Endodermal cell (in vitro differentiated cells): ENCODE measurements around the gene PAX7. TPM values are rescaled to one million over a fixed set of nuclear protein-coding genes. Genes with fewer than 3 reads are reported as not detected.

ENCODE experiments used
- DNase-seq: peaks from one replicate; pipeline ENCODE4 v3.0.0-alpha.2; 2017
- H3K27ac ChIP-seq: 2 replicates; pipeline ENCODE4 v1.5.1; 2013; ENCODE audit warnings: mild to moderate bottlenecking, low read depth, low read length, moderate library complexity
- H3K27me3 ChIP-seq: 2 replicates; pipeline ENCODE4 v1.6.1; 2013; ENCODE audit warnings: mild to moderate bottlenecking, low read length, moderate library complexity; ENCODE audit not compliant: insufficient read depth, control insufficient read depth, poor library complexity, severe bottlenecking
- H3K36me3 ChIP-seq: 2 replicates; pipeline ENCODE4 v1.7.0; 2013; ENCODE audit warnings: mild to moderate bottlenecking, low read length, moderate library complexity; ENCODE audit not compliant: control insufficient read depth, insufficient read depth
- H3K4me1 ChIP-seq: one replicate; pipeline ENCODE4 v1.7.0; 2013; ENCODE audit warnings: low read length; ENCODE audit not compliant: control insufficient read depth, insufficient read depth
- H3K4me3 ChIP-seq: 2 replicates; pipeline ENCODE4 v1.5.1; 2013; ENCODE audit warnings: mild to moderate bottlenecking, low read length, moderate library complexity
- H3K9ac ChIP-seq: 2 replicates; pipeline ENCODE4 v1.6.1; 2013; ENCODE audit warnings: mild to moderate bottlenecking, low read length, moderate library complexity; ENCODE audit not compliant: poor library complexity, severe bottlenecking; ENCODE audit errors: extremely low read depth
- H3K9me3 ChIP-seq: 2 replicates; pipeline ENCODE4 v1.6.1; 2013; ENCODE audit warnings: mild to moderate bottlenecking, low read length, moderate library complexity; ENCODE audit not compliant: control insufficient read depth
- H3K27ac Mint-ChIP-seq: 2 replicates; pipeline ENCODE4 v1.8.0; 2020; ENCODE audit warnings: mixed read lengths
- H3K27me3 Mint-ChIP-seq: 2 replicates; pipeline ENCODE4 v1.8.0; 2021; ENCODE audit warnings: mild to moderate bottlenecking, mixed read lengths; ENCODE audit not compliant: insufficient read depth
- H3K36me3 Mint-ChIP-seq: 2 replicates; pipeline ENCODE4 v1.8.0; 2020; ENCODE audit warnings: low read depth, mixed read lengths
- H3K4me1 Mint-ChIP-seq: 2 replicates; pipeline ENCODE4 v1.8.0; 2020; ENCODE audit warnings: mixed read lengths
- H3K4me3 Mint-ChIP-seq: 2 replicates; pipeline ENCODE4 v1.8.0; 2020; ENCODE audit warnings: mild to moderate bottlenecking, moderate library complexity, mixed read lengths
- H3K9me3 Mint-ChIP-seq: 2 replicates; pipeline ENCODE4 v1.8.0; 2020; ENCODE audit warnings: mild to moderate bottlenecking, mixed read lengths
- CTCF ChIP-seq: fragments of 200-600 bp; sonication (generic); conservative IDR thresholded peaks from 2 replicates; pipeline ENCODE4 v1.5.0; 2021; ENCODE audit warnings: antibody characterized with exemption, mild to moderate bottlenecking
- WGBS, 2 experiments: methylation state at CpG; one replicate each; pipeline versions ENCODE4 v1.1.5 to v1.1.7; 2013; ENCODE audit warnings: missing lambda C conversion rate in 2 of 2, mixed read lengths in 1 of 2; ENCODE audit not compliant: insufficient coverage in 1 of 2, insufficient read length in 1 of 2; 5-methylcytosine and 5-hydroxymethylcytosine counted together
- long read RNA-seq, 4 experiments: library from polyadenylated mRNA in 2 of 4; library from RNA in 1 of 4; library from capped mRNA in 1 of 4; stranded (forward) in 3 of 4; unstranded in 1 of 4; transcript quantifications; one replicate each; pipeline ENCODE4 v2.0.0, GENCODE V29; 2020 to 2021; ENCODE audit warnings: inconsistent platforms in 1 of 4
- polyA plus RNA-seq, 2 experiments: library from polyadenylated mRNA; stranded (reverse); fragments of 50-300 nt; gene quantifications; one replicate each; pipeline ENCODE4 v1.2.3, GENCODE V29; 2013
- total RNA-seq, 2 donors: library from RNA; stranded (reverse); fragmentation: NEBNext Ultra II Directional in 1 of 2; extraction: Animal tissue kit (Norgen Biotek cat#: 25700) in 1 of 2; gene quantifications; 2 replicates in 1 of 2; 3 replicates in 1 of 2; pipeline ENCODE4 v1.2.1, GENCODE V29; 2021

Gene PAX7
- 1 to 10 TPM; 2.2 to 2.4 TPM for total RNA-seq
- polyA plus RNA-seq (2013, experiment 1 of 2) = 13.1 TPM
- 12.1 TPM for polyA plus RNA-seq (2013, experiment 2 of 2)
- long read RNA-seq, experiment 1, partial matches to known transcripts = 0 of 2 reads
- long read RNA-seq, experiment 1, other reads (novel, unspliced or antisense) = 2 of 2 reads
- long read RNA-seq, experiment 2, partial matches to known transcripts = 1 of 5 reads
- long read RNA-seq, experiment 2, other reads (novel, unspliced or antisense) = 4 of 5 reads
- long read RNA-seq, experiment 3, partial matches to known transcripts = 3 of 7 reads
- long read RNA-seq, experiment 3, other reads (novel, unspliced or antisense) = 3 of 7 reads
- long read RNA-seq, experiment 4, partial matches to known transcripts = 1 of 1 reads
- long read RNA-seq, experiment 4, other reads (novel, unspliced or antisense) = 0 of 1 reads

- Mint-ChIP-seq H3K27ac (no peak within 1 kb of the TSS), H3K27me3 (peaks cover 99% of the 10 kb centered on the region), H3K4me3 (peak within 1 kb of the TSS; percentile 65), H3K36me3 (no peaks in the 10 kb centered on the region), H3K9me3 (no peaks in the 10 kb centered on the region), H3K4me1 (peaks cover 32% of the 10 kb centered on the region)
- peak within 1 kb of the TSS; percentile 47 for H3K9ac ChIP-seq
- peaks cover 96% of the 10 kb centered on the region for H3K27me3 ChIP-seq
- H3K36me3 ChIP-seq = no peaks in the 10 kb centered on the region
- DNase-seq = peak; percentile 92
- WGBS, 2 experiments = 0% methylated on average over 7 to 63 of the region's 70 CpGs
- no peak for TF ChIP-seq CTCF
- H3K27ac ChIP-seq = peak within 1 kb of the TSS; percentile 77
- H3K4me1 ChIP-seq = peaks cover 16% of the 10 kb centered on the region
- no peaks in the 10 kb centered on the region for H3K9me3 ChIP-seq
- H3K4me3 ChIP-seq = peak within 1 kb of the TSS; percentile 83
These were observed at the start of gene PAX7 for GRCh38 chr1:18630511-18631495. TSS of gene PAX7 (plus strand) at chr1:18630846. CDS start at chr1:18631604, 758 bp downstream.

GRCh38 chr1:18581420-18581880 lies 49.2 kb upstream of the PAX7 start:
- Histone ChIP-seq H3K36me3 (no peaks in the 10 kb centered on the region), H3K9ac (no peak overlapping the region), H3K27me3 (peaks cover 8% of the 10 kb centered on the region), H3K4me3 (no peak overlapping the region), H3K27ac (no peak overlapping the region), H3K4me1 (no peaks in the 10 kb centered on the region), H3K9me3 (no peaks in the 10 kb centered on the region)
- Mint-ChIP-seq H3K27me3 (peaks cover 7% of the 10 kb centered on the region), H3K4me1 (no peaks in the 10 kb centered on the region), H3K36me3 (no peaks in the 10 kb centered on the region), H3K27ac (no peak overlapping the region), H3K4me3 (no peak overlapping the region), H3K9me3 (no peaks in the 10 kb centered on the region)
- TF ChIP-seq CTCF = peak; percentile 94
- DNase-seq = peak; percentile 86
- WGBS, 2 experiments = 18% methylated on average over 15 of the region's 17 CpGs; no CpG with 5 or more reads in 1 of the 2 experiments

- TF ChIP-seq CTCF = no peak
- Mint-ChIP-seq H3K27me3 (peaks cover 14% of the 10 kb centered on the region), H3K9me3 (no peaks in the 10 kb centered on the region), H3K36me3 (no peaks in the 10 kb centered on the region), H3K27ac (no peak overlapping the region), H3K4me1 (no peaks in the 10 kb centered on the region), H3K4me3 (no peak overlapping the region)
- Histone ChIP-seq H3K27me3 (peaks cover 15% of the 10 kb centered on the region), H3K36me3 (no peaks in the 10 kb centered on the region), H3K4me3 (no peak overlapping the region), H3K9ac (no peak overlapping the region), H3K27ac (no peak overlapping the region), H3K4me1 (no peaks in the 10 kb centered on the region), H3K9me3 (no peaks in the 10 kb centered on the region)
- DNase-seq = no peak
- WGBS, 2 experiments = 84% methylated on average over 5 of the region's 5 CpGs
These were observed 47.8 kb upstream of the PAX7 start for GRCh38 chr1:18582890-18583289.
